Uterus (tissue), 2 donors: ENCODE data around the gene CCDC8.

Experiments used
- POLR2A ChIP-seq, 2 donors: fragments of 450-650 bp; IDR thresholded peaks; one replicate each; pipeline ENCODE4 v1.6.1; 2016; ENCODE audit warnings: antibody characterized with exemption in 2 of 2, mild to moderate bottlenecking in 1 of 2, moderate library complexity in 1 of 2
- TF ChIP-seq, protein P1 (sequence below), 4 experiments: fragments of 200-600 bp in 2 of 4; fragments of 450-650 bp in 2 of 4; sonication (generic) in 2 of 4; IDR thresholded peaks; one replicate each; pipeline ENCODE4 v1.5.1; 2016 to 2019; ENCODE audit warnings: antibody characterized with exemption in 4 of 4, mild to moderate bottlenecking in 2 of 4, moderate library complexity in 1 of 4

DNA sequence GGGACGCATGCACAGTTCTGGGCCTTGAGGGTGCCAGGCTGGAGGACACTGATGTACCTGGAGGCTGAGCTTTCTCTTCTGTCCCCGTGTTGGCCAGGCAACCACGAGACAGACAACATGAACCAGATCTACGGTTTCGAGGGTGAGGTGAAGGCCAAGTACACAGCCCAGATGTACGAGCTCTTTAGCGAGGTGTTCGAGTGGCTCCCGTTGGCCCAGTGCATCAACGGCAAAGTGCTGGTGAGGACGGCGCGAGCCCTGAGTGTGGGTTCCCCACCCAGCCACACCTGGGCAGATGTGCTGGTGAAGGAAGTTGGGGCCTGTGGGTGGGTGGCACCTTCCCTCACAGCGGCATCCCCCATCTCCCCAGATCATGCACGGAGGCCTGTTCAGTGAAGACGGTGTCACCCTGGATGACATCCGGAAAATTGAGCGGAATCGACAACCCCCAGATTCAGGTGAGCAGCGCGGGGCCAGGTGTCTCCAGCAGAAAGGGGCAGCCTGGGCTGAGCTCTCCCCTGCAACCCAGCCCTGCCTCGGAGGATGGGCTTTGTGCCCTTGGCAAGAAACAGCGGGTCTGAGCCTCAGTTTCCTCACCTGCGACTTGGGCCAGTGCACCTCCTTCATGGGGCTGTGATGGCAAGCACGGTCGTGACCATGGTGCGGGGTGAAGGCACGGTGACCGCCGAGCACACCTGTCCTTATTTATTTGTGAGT, 26.2 kb downstream of the CCDC8 start:
- TF ChIP-seq, protein P1, sequence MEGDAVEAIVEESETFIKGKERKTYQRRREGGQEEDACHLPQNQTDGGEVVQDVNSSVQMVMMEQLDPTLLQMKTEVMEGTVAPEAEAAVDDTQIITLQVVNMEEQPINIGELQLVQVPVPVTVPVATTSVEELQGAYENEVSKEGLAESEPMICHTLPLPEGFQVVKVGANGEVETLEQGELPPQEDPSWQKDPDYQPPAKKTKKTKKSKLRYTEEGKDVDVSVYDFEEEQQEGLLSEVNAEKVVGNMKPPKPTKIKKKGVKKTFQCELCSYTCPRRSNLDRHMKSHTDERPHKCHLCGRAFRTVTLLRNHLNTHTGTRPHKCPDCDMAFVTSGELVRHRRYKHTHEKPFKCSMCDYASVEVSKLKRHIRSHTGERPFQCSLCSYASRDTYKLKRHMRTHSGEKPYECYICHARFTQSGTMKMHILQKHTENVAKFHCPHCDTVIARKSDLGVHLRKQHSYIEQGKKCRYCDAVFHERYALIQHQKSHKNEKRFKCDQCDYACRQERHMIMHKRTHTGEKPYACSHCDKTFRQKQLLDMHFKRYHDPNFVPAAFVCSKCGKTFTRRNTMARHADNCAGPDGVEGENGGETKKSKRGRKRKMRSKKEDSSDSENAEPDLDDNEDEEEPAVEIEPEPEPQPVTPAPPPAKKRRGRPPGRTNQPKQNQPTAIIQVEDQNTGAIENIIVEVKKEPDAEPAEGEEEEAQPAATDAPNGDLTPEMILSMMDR (IDR thresholded peaks at IDR 0.05) = no peak
- no peak for TF ChIP-seq POLR2A (IDR thresholded peaks at IDR 0.05)
